ENCODE data around the gene MYBPC3.
A peak's percentile ranks its signal among the peaks of the same experiment; 100 is the strongest.

Gene MYBPC3

GRCh38 chr11:47306484-47306844, 46.0 kb downstream of the MYBPC3 start:
- H2BK120ac ChIP-seq (ENCODE audit: low read depth, low read length), result no peak overlapping the region
- no peak overlapping the region for H2AFZ ChIP-seq (ENCODE audit: low read depth, low read length)
- H3K14ac ChIP-seq (ENCODE audit: low read length in 2 of 2), result no peak overlapping the region
- no peak overlapping the region for H3K4ac ChIP-seq (ENCODE audit: low read depth in 1 of 2, low read length in 2 of 2)
- no peak overlapping the region for H2AK5ac ChIP-seq (ENCODE audit: low read length, severe bottlenecking)
- H3K79me1 ChIP-seq (replicated peaks; ENCODE audit: low read length, poor library complexity, severe bottlenecking), result peaks cover 15% of the 10 kb centered on the region
- DNase-seq, result no peak
- H3K36me3 ChIP-seq (ENCODE audit: control insufficient read depth in 1 of 2, insufficient read depth in 2 of 2, low read depth in 1 of 2, low read length in 2 of 2), result peaks cover 46 to 95% of the 10 kb centered on the region in 2 experiments
- no peak overlapping the region for H2BK15ac ChIP-seq (ENCODE audit: low read depth, poor library complexity, severe bottlenecking)
- no peak overlapping the region for H3K18ac ChIP-seq (ENCODE audit: low read depth in 1 of 2, low read length in 2 of 2)
- no peak overlapping the region for H2BK5ac ChIP-seq (ENCODE audit: low read depth, low read length, poor library complexity, severe bottlenecking)
- H3K4me2 ChIP-seq (ENCODE audit: low read length, poor library complexity, severe bottlenecking), result no peak overlapping the region
- peaks cover 6% of the 10 kb centered on the region for H3K4me1 ChIP-seq (ENCODE audit: control insufficient read depth, insufficient read depth, low read depth, low read length)
- H4K91ac ChIP-seq (ENCODE audit: low read length), result no peak overlapping the region
- no peak overlapping the region for H3K27ac ChIP-seq (ENCODE audit: low read length, poor library complexity, severe bottlenecking)
- H3K9ac ChIP-seq (ENCODE audit: low read length), result no peak overlapping the region
- no peak overlapping the region for H2BK12ac ChIP-seq (ENCODE audit: low read length in 2 of 2)
- no peak overlapping the region for H3K23ac ChIP-seq (ENCODE audit: low read length in 2 of 2)
- 50% methylated on average over 1 of the region's 1 CpG for WGBS
- no peaks in the 10 kb centered on the region for H3K27me3 ChIP-seq (ENCODE audit: control insufficient read depth in 1 of 2, insufficient read depth in 1 of 2, low read length in 2 of 2)
- no peak overlapping the region for H4K8ac ChIP-seq (ENCODE audit: low read length)
- H3K9me3 ChIP-seq (ENCODE audit: control insufficient read depth, low read length), result peaks cover 17% of the 10 kb centered on the region
- H3K4me3 ChIP-seq (ENCODE audit: insufficient read depth in 1 of 2, low read depth in 1 of 2, low read length in 2 of 2), result no peak overlapping the region

- H3K4me3 ChIP-seq (ENCODE audit: insufficient read depth in 1 of 2, low read depth in 1 of 2, low read length in 2 of 2), result no peak overlapping the region
- H3K27ac ChIP-seq (ENCODE audit: low read length, poor library complexity, severe bottlenecking), result no peak overlapping the region
- no peak overlapping the region for H2AFZ ChIP-seq (ENCODE audit: low read depth, low read length)
- no peak overlapping the region for H2BK15ac ChIP-seq (ENCODE audit: low read depth, poor library complexity, severe bottlenecking)
- no peak overlapping the region for H3K9ac ChIP-seq (ENCODE audit: low read length)
- no peak overlapping the region for H3K18ac ChIP-seq (ENCODE audit: low read depth in 1 of 2, low read length in 2 of 2)
- no peak overlapping the region for H3K4ac ChIP-seq (ENCODE audit: low read depth in 1 of 2, low read length in 2 of 2)
- H3K79me1 ChIP-seq (replicated peaks; ENCODE audit: low read length, poor library complexity, severe bottlenecking), result peaks cover 15% of the 10 kb centered on the region
- no peak overlapping the region for H3K4me2 ChIP-seq (ENCODE audit: low read length, poor library complexity, severe bottlenecking)
- peaks cover 6% of the 10 kb centered on the region for H3K4me1 ChIP-seq (ENCODE audit: control insufficient read depth, insufficient read depth, low read depth, low read length)
- 100% methylated on average over 3 of the region's 3 CpGs for WGBS
- no peaks in the 10 kb centered on the region for H3K27me3 ChIP-seq (ENCODE audit: control insufficient read depth in 1 of 2, insufficient read depth in 1 of 2, low read length in 2 of 2)
- no peak overlapping the region for H3K23ac ChIP-seq (ENCODE audit: low read length in 2 of 2)
- H3K36me3 ChIP-seq (ENCODE audit: control insufficient read depth in 1 of 2, insufficient read depth in 2 of 2, low read depth in 1 of 2, low read length in 2 of 2), result peaks cover 45 to 91% of the 10 kb centered on the region in 2 experiments
- H2BK5ac ChIP-seq (ENCODE audit: low read depth, low read length, poor library complexity, severe bottlenecking), result no peak overlapping the region
- no peak overlapping the region for H3K14ac ChIP-seq (ENCODE audit: low read length in 2 of 2)
- DNase-seq, result no peak
- H4K91ac ChIP-seq (ENCODE audit: low read length), result peak overlapping the region; percentile 11
- no peak overlapping the region for H2BK12ac ChIP-seq (ENCODE audit: low read length in 2 of 2)
- H2BK120ac ChIP-seq (ENCODE audit: low read depth, low read length), result no peak overlapping the region
- peaks cover 19% of the 10 kb centered on the region for H3K9me3 ChIP-seq (ENCODE audit: control insufficient read depth, low read length)
- no peak overlapping the region for H2AK5ac ChIP-seq (ENCODE audit: low read length, severe bottlenecking)
- no peak overlapping the region for H4K8ac ChIP-seq (ENCODE audit: low read length)
These were observed 46.6 kb downstream of the MYBPC3 start for GRCh38 chr11:47305734-47306483.

GRCh38 chr11:47302853-47303252, 49.6 kb downstream of the MYBPC3 start:
- Histone ChIP-seq H2BK120ac (ENCODE audit: low read depth, low read length) (no peak overlapping the region), H3K9me3 (ENCODE audit: control insufficient read depth, low read length) (peaks cover 32% of the 10 kb centered on the region), H2AK5ac (ENCODE audit: low read length, severe bottlenecking) (no peak overlapping the region), H3K4ac (ENCODE audit: low read depth in 1 of 2, low read length in 2 of 2) (no peak overlapping the region), H3K79me1 (replicated peaks; ENCODE audit: low read length, poor library complexity, severe bottlenecking) (peaks cover 16% of the 10 kb centered on the region), H3K23ac (ENCODE audit: low read length in 2 of 2) (no peak overlapping the region), H3K4me1 (ENCODE audit: control insufficient read depth, insufficient read depth, low read depth, low read length) (peaks cover 6% of the 10 kb centered on the region), H4K8ac (ENCODE audit: low read length) (no peak overlapping the region), H2BK12ac (ENCODE audit: low read length in 2 of 2) (no peak overlapping the region), H3K18ac (ENCODE audit: low read depth in 1 of 2, low read length in 2 of 2) (no peak overlapping the region), H3K14ac (ENCODE audit: low read length in 2 of 2) (no peak overlapping the region), H3K4me2 (ENCODE audit: low read length, poor library complexity, severe bottlenecking) (no peak overlapping the region), H3K4me3 (ENCODE audit: insufficient read depth in 1 of 2, low read depth in 1 of 2, low read length in 2 of 2) (no peak overlapping the region), H2BK5ac (ENCODE audit: low read depth, low read length, poor library complexity, severe bottlenecking) (no peak overlapping the region), H3K9ac (ENCODE audit: low read length) (no peak overlapping the region), H4K91ac (ENCODE audit: low read length) (no peak overlapping the region), H3K36me3 (ENCODE audit: control insufficient read depth in 1 of 2, insufficient read depth in 2 of 2, low read depth in 1 of 2, low read length in 2 of 2) (peaks cover 32 to 91% of the 10 kb centered on the region in 2 experiments), H2BK15ac (ENCODE audit: low read depth, poor library complexity, severe bottlenecking) (no peak overlapping the region), H3K27me3 (ENCODE audit: control insufficient read depth in 1 of 2, insufficient read depth in 1 of 2, low read length in 2 of 2) (no peaks in the 10 kb centered on the region), H3K27ac (ENCODE audit: low read length, poor library complexity, severe bottlenecking) (no peak overlapping the region), H2AFZ (ENCODE audit: low read depth, low read length) (no peak overlapping the region)
- no CpG with 5 or more reads among the region's 1 CpG for WGBS
- DNase-seq, result no peak

- Histone ChIP-seq H3K4me3 (ENCODE audit: insufficient read depth in 1 of 2, low read depth in 1 of 2, low read length in 2 of 2) (no peak overlapping the region), H4K8ac (ENCODE audit: low read length) (no peak overlapping the region), H2AFZ (ENCODE audit: low read depth, low read length) (no peak overlapping the region), H3K14ac (ENCODE audit: low read length in 2 of 2) (no peak overlapping the region), H2BK5ac (ENCODE audit: low read depth, low read length, poor library complexity, severe bottlenecking) (no peak overlapping the region), H3K36me3 (ENCODE audit: control insufficient read depth in 1 of 2, insufficient read depth in 2 of 2, low read depth in 1 of 2, low read length in 2 of 2) (peaks cover 26 to 81% of the 10 kb centered on the region in 2 experiments), H3K9ac (ENCODE audit: low read length) (no peak overlapping the region), H3K4me1 (ENCODE audit: control insufficient read depth, insufficient read depth, low read depth, low read length) (no peaks in the 10 kb centered on the region), H3K27me3 (ENCODE audit: control insufficient read depth in 1 of 2, insufficient read depth in 1 of 2, low read length in 2 of 2) (no peaks in the 10 kb centered on the region), H3K79me1 (replicated peaks; ENCODE audit: low read length, poor library complexity, severe bottlenecking) (peaks cover 3% of the 10 kb centered on the region), H2BK12ac (ENCODE audit: low read length in 2 of 2) (no peak overlapping the region), H3K4me2 (ENCODE audit: low read length, poor library complexity, severe bottlenecking) (no peak overlapping the region), H3K27ac (ENCODE audit: low read length, poor library complexity, severe bottlenecking) (no peak overlapping the region), H2AK5ac (ENCODE audit: low read length, severe bottlenecking) (no peak overlapping the region), H3K4ac (ENCODE audit: low read depth in 1 of 2, low read length in 2 of 2) (no peak overlapping the region), H3K23ac (ENCODE audit: low read length in 2 of 2) (no peak overlapping the region), H3K18ac (ENCODE audit: low read depth in 1 of 2, low read length in 2 of 2) (no peak overlapping the region), H3K9me3 (ENCODE audit: control insufficient read depth, low read length) (peaks cover 32% of the 10 kb centered on the region), H2BK120ac (ENCODE audit: low read depth, low read length) (no peak overlapping the region), H4K91ac (ENCODE audit: low read length) (no peak overlapping the region), H2BK15ac (ENCODE audit: low read depth, poor library complexity, severe bottlenecking) (no peak overlapping the region)
- no peak for DNase-seq
- WGBS, result 100% methylated on average over 1 of the region's 3 CpGs
These were observed 53.4 kb downstream of the MYBPC3 start for GRCh38 chr11:47299078-47299477.
